ENCODE results near the gene ITGAV.

- TF ChIP-seq CTCF (IDR thresholded peaks at IDR 0.05) (no peak), POLR2A (IDR thresholded peaks at IDR 0.05) (no peak)
Measured at GRCh38 chr2:186575856-186576255, 14.0 kb upstream of the ITGAV start.

Measured in lower leg skin (tissue), 3 donors.